Measurements from ENCODE around the gene PEX7.

- TF ChIP-seq CTCF (IDR thresholded peaks at IDR 0.05; ENCODE audit: control extremely low read depth in 1 of 3, insufficient read depth in 1 of 3, low read depth in 1 of 3, low read length in 3 of 3) (no peak), POLR2A (IDR thresholded peaks at IDR 0.05; ENCODE audit: control extremely low read depth in 1 of 2, low read depth in 2 of 2, low read length in 2 of 2) (no peak), EP300 (IDR thresholded peaks at IDR 0.05; ENCODE audit: borderline replicate concordance in 1 of 2, low read depth in 2 of 2, low read length in 2 of 2) (no peak), YY1 (IDR thresholded peaks at IDR 0.05; ENCODE audit: low read depth, low read length) (no peak)
Observed at GRCh38 chr6:136963259-136963658, 140.9 kb downstream of the PEX7 start.

Measured in H1 (cell line).